ENCODE measurements around the gene KRTAP13-4.

DNA sequence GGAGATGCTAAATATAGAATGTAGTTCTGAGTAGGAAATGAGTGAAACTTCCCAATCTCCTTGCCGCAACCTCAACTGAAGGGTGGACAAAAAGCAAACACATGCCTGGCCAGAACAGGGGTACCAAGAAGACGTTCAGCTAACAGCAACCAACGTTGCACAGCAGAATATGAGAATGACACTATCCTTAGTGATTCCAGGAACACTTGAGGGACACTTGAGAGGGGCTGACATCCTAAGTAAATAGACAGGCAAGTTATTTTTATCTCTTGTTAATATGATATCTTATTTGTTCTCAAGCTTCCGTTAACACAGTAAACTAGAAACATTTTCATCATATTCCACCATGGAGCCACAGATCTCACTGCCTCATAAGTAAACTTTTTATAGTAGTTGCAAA is 49.2 kb downstream of the KRTAP13-4 start:
- TF ChIP-seq, protein P1, sequence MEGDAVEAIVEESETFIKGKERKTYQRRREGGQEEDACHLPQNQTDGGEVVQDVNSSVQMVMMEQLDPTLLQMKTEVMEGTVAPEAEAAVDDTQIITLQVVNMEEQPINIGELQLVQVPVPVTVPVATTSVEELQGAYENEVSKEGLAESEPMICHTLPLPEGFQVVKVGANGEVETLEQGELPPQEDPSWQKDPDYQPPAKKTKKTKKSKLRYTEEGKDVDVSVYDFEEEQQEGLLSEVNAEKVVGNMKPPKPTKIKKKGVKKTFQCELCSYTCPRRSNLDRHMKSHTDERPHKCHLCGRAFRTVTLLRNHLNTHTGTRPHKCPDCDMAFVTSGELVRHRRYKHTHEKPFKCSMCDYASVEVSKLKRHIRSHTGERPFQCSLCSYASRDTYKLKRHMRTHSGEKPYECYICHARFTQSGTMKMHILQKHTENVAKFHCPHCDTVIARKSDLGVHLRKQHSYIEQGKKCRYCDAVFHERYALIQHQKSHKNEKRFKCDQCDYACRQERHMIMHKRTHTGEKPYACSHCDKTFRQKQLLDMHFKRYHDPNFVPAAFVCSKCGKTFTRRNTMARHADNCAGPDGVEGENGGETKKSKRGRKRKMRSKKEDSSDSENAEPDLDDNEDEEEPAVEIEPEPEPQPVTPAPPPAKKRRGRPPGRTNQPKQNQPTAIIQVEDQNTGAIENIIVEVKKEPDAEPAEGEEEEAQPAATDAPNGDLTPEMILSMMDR (optimal IDR thresholded peaks at IDR 0.05 in 1 of 3, IDR thresholded peaks at IDR 0.05 in 1 of 3, conservative IDR thresholded peaks at IDR 0.05 in 1 of 3; ENCODE audit: extremely low read depth in 1 of 3, insufficient read depth in 2 of 3, low read length in 3 of 3): no peak
- TF ChIP-seq EZH2 (IDR thresholded peaks at IDR 0.05; ENCODE audit: low read length): no peak
